K562 (cell line): Measurements from ENCODE around the gene MARK3. TPM values are rescaled to one million over a fixed set of nuclear protein-coding genes. Genes with fewer than 3 reads are reported as not detected.

Experiments used
- GATAD2B ChIP-seq: fragments of 450-650 bp; IDR thresholded peaks from 2 replicates; pipeline ENCODE4 v1.6.1; 2017; ENCODE audit warnings: mild to moderate bottlenecking, borderline replicate concordance
- HMGN3 ChIP-seq: IDR thresholded peaks from 2 replicates; pipeline ENCODE4 v1.6.1; 2011; ENCODE audit warnings: borderline replicate concordance, low read depth, mild to moderate bottlenecking, mixed read lengths, low read length; ENCODE audit not compliant: insufficient read length; ENCODE audit errors: extremely low read depth
- JUN ChIP-seq, 2 experiments: sonication (generic) in 1 of 2; formaldehyde crosslinking in 1 of 2; IDR thresholded peaks; 2 replicates each; pipeline versions ENCODE4 v1.6.1 to v1.8.0; 2012 to 2022; ENCODE audit warnings: borderline replicate concordance in 2 of 2, mild to moderate bottlenecking in 2 of 2, improper control_type of control experiment in 1 of 2, low read depth in 1 of 2, low read length in 1 of 2, missing genetic modification reagents in 1 of 2
- KDM5B ChIP-seq: fragments of 200-600 bp; sonication (generic); IDR thresholded peaks from 2 replicates; pipeline ENCODE4 v1.6.1; 2012; ENCODE audit warnings: low read depth, mild to moderate bottlenecking, moderate library complexity, low read length, control low read depth, inconsistent platforms; ENCODE audit not compliant: insufficient replicate concordance
- MTA3 ChIP-seq: fragments of 450-650 bp; formaldehyde crosslinking; IDR thresholded peaks from 2 replicates; pipeline ENCODE4 v1.6.1; 2017; ENCODE audit warnings: mild to moderate bottlenecking, borderline replicate concordance
- NFYB ChIP-seq: IDR thresholded peaks from 2 replicates; pipeline ENCODE4 v1.6.1; 2011; ENCODE audit warnings: mild to moderate bottlenecking, moderate library complexity; ENCODE audit not compliant: insufficient read length; ENCODE audit errors: extremely low read depth
- NR0B1 ChIP-seq: fragments of 450-650 bp; IDR thresholded peaks from one replicate; pipeline ENCODE4 v1.6.1; 2018; ENCODE audit warnings: mild to moderate bottlenecking, moderate library complexity; ENCODE audit not compliant: partially characterized antibody
- ZNF12 ChIP-seq: sonication (generic); formaldehyde crosslinking; IDR thresholded peaks from 2 replicates; pipeline ENCODE4 v1.4.0; 2020; ENCODE audit warnings: mild to moderate bottlenecking, missing genetic modification reagents
- ZNF184 ChIP-seq: sonication (generic); formaldehyde crosslinking; IDR thresholded peaks from 2 replicates; pipeline ENCODE4 v1.5.0; 2020; ENCODE audit warnings: missing genetic modification reagents
- ZNF23 ChIP-seq: fragments of 250-450 bp; sonication (Bioruptor Pico); IDR thresholded peaks from 2 replicates; pipeline ENCODE4 v1.4.0; 2020; ENCODE audit warnings: mild to moderate bottlenecking
- polyA plus RNA-seq, 8 experiments: library from polyadenylated mRNA; depleted of rRNA in 4 of 8; stranded (reverse) in 5 of 8; unstranded in 3 of 8; fragments of >200 nt; fragmentation: Nextera tagmentation in 2 of 8; fragmentation: Illumina TruSeq in 1 of 8; extraction: Ambion mirVana in 2 of 8; extraction: Trizol in 1 of 8; gene quantifications; 2 replicates each; pipeline versions ENCODE4 v1.2.1 to v1.2.3, GENCODE V29; 2011 to 2014; ENCODE audit warnings: inconsistent platforms in 1 of 8, missing spikeins in 1 of 8
- total RNA-seq, 7 experiments: library from RNA; depleted of rRNA in 6 of 7; stranded (reverse); fragments of >200 nt in 6 of 7; fragmentation: Illumina TruSeq in 2 of 7; extraction: Trizol in 2 of 7; gene quantifications; 2 replicates each; pipeline versions ENCODE4 v1.2.1 to v1.2.3, GENCODE V29; 2011 to 2021; ENCODE audit warnings: low replicate concordance in 1 of 7
- TF ChIP-seq, protein P1 (sequence below): fragments of 250-450 bp; sonication (Bioruptor Pico); IDR thresholded peaks from 2 replicates; pipeline ENCODE4 v1.4.0; 2020
- TF ChIP-seq, protein P2 (sequence below), 2 experiments: IDR thresholded peaks; 2 replicates each; pipeline ENCODE4 v1.6.1; 2011; ENCODE audit warnings: borderline replicate concordance in 1 of 2, control low read depth in 1 of 2, low read depth in 1 of 2, low read length in 1 of 2, mild to moderate bottlenecking in 1 of 2, mixed read lengths in 1 of 2, moderate library complexity in 1 of 2; ENCODE audit not compliant: insufficient read depth in 1 of 2, insufficient read length in 1 of 2, poor library complexity in 1 of 2, severe bottlenecking in 1 of 2; ENCODE audit errors: extremely low read depth in 1 of 2
- TF ChIP-seq, protein P3 (sequence below): fragments of 200-800 bp; sonication (Bioruptor generic); IDR thresholded peaks from 2 replicates; pipeline ENCODE4 v1.6.1; 2017; ENCODE audit warnings: missing genetic modification characterization, missing compliant biosample characterization

The MARK3 gene
- total and polyA plus RNA-seq, 9 of the 15 experiments (the other 6 are each of a cell fraction or from before 2014, with no cell fraction given): 10.1 to 68.7 (median 56.3) TPM

- no peak for TF ChIP-seq ZNF23 (CRISPR knock-in tag)
- 0 out of 2 replicates have a peak, but pooled peaks have one; percentile 23 for TF ChIP-seq GATAD2B
- TF ChIP-seq NR0B1: no peak
- TF ChIP-seq, protein P1, sequence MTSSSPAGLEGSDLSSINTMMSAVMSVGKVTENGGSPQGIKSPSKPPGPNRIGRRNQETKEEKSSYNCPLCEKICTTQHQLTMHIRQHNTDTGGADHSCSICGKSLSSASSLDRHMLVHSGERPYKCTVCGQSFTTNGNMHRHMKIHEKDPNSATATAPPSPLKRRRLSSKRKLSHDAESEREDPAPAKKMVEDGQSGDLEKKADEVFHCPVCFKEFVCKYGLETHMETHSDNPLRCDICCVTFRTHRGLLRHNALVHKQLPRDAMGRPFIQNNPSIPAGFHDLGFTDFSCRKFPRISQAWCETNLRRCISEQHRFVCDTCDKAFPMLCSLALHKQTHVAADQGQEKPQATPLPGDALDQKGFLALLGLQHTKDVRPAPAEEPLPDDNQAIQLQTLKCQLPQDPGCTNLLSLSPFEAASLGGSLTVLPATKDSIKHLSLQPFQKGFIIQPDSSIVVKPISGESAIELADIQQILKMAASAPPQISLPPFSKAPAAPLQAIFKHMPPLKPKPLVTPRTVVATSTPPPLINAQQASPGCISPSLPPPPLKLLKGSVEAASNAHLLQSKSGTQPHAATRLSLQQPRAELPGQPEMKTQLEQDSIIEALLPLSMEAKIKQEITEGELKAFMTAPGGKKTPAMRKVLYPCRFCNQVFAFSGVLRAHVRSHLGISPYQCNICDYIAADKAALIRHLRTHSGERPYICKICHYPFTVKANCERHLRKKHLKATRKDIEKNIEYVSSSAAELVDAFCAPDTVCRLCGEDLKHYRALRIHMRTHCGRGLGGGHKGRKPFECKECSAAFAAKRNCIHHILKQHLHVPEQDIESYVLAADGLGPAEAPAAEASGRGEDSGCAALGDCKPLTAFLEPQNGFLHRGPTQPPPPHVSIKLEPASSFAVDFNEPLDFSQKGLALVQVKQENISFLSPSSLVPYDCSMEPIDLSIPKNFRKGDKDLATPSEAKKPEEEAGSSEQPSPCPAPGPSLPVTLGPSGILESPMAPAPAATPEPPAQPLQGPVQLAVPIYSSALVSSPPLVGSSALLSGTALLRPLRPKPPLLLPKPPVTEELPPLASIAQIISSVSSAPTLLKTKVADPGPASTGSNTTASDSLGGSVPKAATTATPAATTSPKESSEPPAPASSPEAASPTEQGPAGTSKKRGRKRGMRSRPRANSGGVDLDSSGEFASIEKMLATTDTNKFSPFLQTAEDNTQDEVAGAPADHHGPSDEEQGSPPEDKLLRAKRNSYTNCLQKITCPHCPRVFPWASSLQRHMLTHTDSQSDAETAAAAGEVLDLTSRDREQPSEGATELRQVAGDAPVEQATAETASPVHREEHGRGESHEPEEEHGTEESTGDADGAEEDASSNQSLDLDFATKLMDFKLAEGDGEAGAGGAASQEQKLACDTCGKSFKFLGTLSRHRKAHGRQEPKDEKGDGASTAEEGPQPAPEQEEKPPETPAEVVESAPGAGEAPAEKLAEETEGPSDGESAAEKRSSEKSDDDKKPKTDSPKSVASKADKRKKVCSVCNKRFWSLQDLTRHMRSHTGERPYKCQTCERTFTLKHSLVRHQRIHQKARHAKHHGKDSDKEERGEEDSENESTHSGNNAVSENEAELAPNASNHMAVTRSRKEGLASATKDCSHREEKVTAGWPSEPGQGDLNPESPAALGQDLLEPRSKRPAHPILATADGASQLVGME (CRISPR knock-in tag): no peak
- TF ChIP-seq HMGN3: peak; percentile 44
- TF ChIP-seq, protein P2, sequence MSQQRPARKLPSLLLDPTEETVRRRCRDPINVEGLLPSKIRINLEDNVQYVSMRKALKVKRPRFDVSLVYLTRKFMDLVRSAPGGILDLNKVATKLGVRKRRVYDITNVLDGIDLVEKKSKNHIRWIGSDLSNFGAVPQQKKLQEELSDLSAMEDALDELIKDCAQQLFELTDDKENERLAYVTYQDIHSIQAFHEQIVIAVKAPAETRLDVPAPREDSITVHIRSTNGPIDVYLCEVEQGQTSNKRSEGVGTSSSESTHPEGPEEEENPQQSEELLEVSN (IDR thresholded peaks at IDR 0.05; ENCODE audit: borderline replicate concordance in 1 of 2, extremely low read depth in 1 of 2, insufficient read depth in 1 of 2, insufficient read length in 1 of 2, low read depth in 1 of 2, low read length in 1 of 2, poor library complexity in 1 of 2, severe bottlenecking in 1 of 2): peak in 1 of 2 experiments; percentile 78
- no peak for TF ChIP-seq ZNF184 (CRISPR knock-in tag)
- peak; percentile 40; the same call in 1 of the 2 replicates for TF ChIP-seq MTA3
- TF ChIP-seq JUN (IDR thresholded peaks at IDR 0.05; ENCODE audit: borderline replicate concordance, low read depth, low read length): no peak
- TF ChIP-seq JUN (CRISPR knock-in tag; IDR thresholded peaks at IDR 0.05; ENCODE audit: borderline replicate concordance): no peak
- TF ChIP-seq, protein P3, sequence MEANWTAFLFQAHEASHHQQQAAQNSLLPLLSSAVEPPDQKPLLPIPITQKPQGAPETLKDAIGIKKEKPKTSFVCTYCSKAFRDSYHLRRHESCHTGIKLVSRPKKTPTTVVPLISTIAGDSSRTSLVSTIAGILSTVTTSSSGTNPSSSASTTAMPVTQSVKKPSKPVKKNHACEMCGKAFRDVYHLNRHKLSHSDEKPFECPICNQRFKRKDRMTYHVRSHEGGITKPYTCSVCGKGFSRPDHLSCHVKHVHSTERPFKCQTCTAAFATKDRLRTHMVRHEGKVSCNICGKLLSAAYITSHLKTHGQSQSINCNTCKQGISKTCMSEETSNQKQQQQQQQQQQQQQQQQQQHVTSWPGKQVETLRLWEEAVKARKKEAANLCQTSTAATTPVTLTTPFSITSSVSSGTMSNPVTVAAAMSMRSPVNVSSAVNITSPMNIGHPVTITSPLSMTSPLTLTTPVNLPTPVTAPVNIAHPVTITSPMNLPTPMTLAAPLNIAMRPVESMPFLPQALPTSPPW: no peak
- TF ChIP-seq NFYB: peak; percentile 74
- no peak for TF ChIP-seq ZNF12
- peak; percentile 74 for TF ChIP-seq KDM5B
These were observed 137.7 kb downstream of the MARK3 start, which contains the start of gene CKB (continued) for GRCh38 chr14:103522649-103523574.
